HG03060 (cell line): ENCODE data around the gene SMYD5.

Experiments used
- ATAC-seq: cut with Tn5 transposase; IDR thresholded peaks from one replicate; pipeline ENCODE4 v1.9.1; 2021; ENCODE audit warnings: low read depth, moderate number of reproducible peaks; ENCODE audit not compliant: unreplicated experiment

The SMYD5 gene

GRCh38 chr2:73235315-73236028 lies 21.4 kb downstream of the SMYD5 start:
- no peak for ATAC-seq

GRCh38 chr2:73237168-73237567 lies 23.1 kb downstream of the SMYD5 start:
- ATAC-seq: no peak

DNA sequence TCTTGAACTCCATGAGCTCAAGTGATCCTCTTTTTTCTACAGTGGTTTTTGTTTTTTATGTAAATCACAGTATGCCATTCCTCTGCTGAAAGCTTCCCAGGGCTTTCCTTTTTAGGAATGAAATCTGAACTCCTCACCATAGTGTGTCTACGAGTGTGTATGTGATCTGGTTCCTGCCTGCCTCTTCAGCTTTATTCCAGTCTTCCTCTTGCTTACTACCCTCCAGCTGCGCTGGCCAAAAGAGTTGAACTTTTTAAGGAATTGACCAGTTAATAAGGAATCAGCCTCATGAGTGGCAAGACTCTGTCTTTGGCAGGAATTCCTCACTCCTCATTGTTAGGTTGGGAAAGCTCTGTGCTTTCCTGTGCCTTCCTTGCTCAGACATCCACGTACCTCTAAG lies 24.1 kb downstream of the SMYD5 start:
- ATAC-seq: no peak

- no peak for ATAC-seq
Measured at GRCh38 chr2:73238976-73239375, 24.9 kb downstream of the SMYD5 start.

DNA sequence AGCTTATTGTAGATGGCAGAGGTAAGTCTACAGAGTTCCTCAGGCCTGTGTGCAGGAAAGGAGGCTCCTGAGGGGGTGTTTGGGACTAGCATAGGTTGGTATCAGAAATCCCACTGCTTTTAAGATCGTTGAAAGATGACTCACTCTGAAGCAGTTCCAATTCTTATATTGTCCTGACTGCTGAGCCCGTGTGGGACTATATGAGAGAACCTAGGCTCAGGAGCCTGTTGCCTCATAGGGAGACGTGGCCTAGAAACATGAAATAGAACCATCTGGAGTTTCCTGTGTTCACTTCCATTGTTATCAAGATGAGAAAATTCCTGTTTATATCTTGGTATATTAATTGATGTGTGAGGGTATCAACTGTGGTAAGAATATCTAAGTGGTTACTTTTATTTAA lies 25.7 kb downstream of the SMYD5 start:
- ATAC-seq: no peak

- ATAC-seq: no peak
Measured at GRCh38 chr2:73243884-73244570, 30.0 kb downstream of the SMYD5 start.

- ATAC-seq: no peak
Measured at GRCh38 chr2:73244580-73244979, 30.5 kb downstream of the SMYD5 start.

GRCh38 chr2:73246850-73247249 lies 32.8 kb downstream of the SMYD5 start:
- no peak for ATAC-seq

GRCh38 chr2:73249636-73250035 lies 35.6 kb downstream of the SMYD5 start:
- no peak for ATAC-seq

DNA sequence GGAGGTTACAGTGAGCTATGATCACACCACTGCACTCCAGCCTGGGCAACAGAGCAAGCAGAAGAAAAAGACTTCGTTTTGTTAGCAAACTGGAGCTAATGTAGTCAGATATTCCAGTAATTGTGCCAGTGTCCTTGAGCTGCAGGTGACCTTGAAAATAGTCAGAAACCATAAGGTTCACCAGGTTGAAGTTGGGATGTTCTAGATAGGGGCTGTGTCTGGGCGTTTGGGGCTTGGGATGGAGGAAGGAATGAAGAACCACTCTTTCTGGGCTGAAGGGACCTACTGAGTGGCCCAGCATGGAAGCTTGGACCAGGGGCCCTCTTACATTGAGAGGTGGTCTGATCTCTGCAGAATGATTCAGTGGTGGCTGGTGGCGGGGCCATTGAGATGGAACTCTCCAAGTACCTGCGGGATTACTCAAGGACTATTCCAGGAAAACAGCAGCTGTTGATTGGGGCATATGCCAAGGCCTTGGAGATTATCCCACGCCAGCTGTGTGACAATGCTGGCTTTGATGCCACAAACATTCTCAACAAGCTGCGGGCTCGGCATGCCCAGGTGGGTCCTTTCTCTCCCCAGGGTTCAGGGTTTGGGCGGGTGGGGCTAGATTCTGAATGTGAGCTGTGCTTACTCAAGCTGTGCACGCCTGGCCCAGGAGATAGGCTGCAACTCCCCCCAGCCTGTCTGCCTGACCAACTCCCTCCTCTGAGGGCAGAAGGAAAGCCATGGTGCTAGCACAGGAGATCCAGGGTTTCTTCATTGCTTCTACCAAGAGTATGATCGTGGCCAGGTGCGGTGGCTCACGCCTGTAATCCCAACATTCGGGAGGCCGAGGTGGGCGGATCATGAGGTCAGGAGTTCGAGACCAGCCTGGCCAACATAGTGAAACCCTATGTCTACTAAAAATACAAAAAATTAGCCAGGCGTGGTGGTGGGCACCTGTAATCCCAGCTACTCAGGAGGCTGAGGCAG lies 37.1 kb downstream of the SMYD5 start:
- ATAC-seq: no peak

DNA sequence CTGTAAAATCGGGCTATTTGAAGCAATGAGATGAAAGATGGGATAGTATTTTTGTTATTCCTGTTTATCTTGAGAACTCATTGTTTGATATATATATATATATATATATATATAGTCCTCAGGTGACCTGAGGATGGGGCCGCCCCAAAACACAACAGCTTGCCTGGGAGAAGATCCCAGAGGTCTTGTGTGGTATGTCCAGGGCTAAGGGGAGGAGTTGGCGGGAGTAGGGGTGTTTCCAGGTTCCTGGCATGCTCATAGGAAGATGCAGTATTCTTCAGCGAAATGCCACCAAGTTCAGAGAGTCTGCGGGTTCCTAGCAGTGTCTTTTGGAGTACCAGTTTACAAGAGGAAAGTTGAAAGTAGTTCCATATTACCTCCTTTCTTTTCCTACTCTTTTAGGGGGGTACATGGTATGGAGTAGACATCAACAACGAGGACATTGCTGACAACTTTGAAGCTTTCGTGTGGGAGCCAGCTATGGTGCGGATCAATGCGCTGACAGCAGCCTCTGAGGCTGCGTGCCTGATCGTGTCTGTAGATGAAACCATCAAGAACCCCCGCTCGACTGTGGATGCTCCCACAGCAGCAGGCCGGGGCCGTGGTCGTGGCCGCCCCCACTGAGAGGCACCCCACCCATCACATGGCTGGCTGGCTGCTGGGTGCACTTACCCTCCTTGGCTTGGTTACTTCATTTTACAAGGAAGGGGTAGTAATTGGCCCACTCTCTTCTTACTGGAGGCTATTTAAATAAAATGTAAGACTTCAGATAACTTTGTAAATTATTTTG lies 38.4 kb downstream of the SMYD5 start:
- no peak for ATAC-seq

DNA sequence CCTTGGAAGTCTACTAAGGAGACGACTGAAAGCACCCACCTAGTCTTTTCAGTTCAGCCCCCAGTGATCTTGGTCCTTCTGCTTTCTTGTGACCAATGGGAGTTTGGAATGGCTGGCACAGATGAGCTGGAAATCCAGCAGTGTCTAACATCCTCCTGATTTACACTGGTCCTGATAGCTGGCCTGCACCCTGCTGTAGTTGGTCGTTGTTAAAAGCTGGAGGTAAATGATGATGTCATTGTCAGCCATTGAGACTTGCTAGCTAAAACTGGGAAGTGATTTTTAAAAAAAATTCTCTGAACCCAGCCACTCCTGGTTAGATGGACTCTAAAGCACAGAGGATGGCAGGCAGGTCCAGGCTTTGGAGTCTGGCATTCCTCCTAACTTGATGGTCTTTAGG lies 39.4 kb downstream of the SMYD5 start:
- ATAC-seq: no peak

- ATAC-seq: no peak
Measured at GRCh38 chr2:73253901-73254300, 39.9 kb downstream of the SMYD5 start.

- no peak for ATAC-seq
Measured at GRCh38 chr2:73254343-73255006, 40.4 kb downstream of the SMYD5 start.

DNA sequence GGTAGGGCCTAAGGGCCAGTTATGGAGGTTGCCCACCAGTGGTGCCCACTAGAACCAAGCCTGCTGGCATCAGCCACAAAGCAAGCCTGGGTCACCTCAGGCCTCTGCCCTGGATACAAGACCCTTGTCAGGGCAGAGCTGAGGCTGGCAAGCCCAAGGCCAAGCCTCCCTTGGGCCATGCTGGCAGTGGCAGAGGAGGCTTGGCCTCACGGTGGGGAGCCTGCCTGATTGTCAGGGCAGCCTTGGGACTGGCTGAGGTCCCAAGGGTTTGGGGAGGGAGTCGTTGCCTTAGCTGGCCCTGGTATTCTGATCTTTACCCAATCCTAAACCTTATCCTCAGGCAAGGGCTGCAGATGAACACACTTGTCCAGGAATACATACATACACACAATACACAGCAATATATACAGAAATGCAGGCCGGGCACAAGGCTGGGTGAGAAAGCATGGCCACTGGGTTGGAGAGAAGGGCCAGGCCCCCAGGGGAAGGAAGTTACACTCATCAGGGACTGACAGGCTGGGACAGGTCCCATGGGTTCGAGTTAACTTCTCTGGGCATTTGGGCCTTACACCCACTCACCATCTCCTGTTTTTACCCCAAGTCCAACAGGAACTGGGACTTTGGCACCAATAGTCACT lies 41.1 kb downstream of the SMYD5 start:
- no peak for ATAC-seq

- no peak for ATAC-seq
Measured at GRCh38 chr2:73255907-73256617, 42.0 kb downstream of the SMYD5 start.

GRCh38 chr2:73256618-73256922 lies 42.5 kb downstream of the SMYD5 start:
- ATAC-seq: no peak

GRCh38 chr2:73257021-73257420 lies 43.0 kb downstream of the SMYD5 start:
- ATAC-seq: no peak
